HG02943 (cell line): ENCODE data around the gene PAEP.

Experiments
- ATAC-seq: cut with Tn5 transposase; IDR thresholded peaks from one replicate; pipeline ENCODE4 v1.9.1; 2021; ENCODE audit warnings: mild to moderate bottlenecking, low read depth, moderate library complexity; ENCODE audit not compliant: unreplicated experiment

The PAEP gene

DNA sequence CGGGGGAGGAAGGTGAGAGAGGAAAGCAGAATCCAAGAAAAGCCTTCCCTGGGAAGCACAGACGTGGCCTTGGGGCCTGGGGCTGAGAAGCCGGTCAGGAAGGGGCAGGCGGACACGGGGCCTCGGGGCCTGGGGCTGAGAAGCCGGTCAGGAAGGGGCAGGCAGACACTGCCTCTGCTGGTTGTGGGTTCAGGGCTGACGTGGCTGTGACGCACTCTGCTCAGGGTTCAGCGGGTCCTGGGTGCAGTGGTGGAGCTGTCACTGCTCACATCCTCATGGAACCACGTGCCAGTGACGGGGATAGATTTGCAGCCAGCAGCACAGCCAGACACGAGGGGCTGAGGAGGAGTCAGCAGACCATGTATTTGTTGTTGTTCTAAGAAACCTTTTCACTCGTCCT, 12.8 kb downstream of the PAEP start:
- ATAC-seq = no peak

DNA sequence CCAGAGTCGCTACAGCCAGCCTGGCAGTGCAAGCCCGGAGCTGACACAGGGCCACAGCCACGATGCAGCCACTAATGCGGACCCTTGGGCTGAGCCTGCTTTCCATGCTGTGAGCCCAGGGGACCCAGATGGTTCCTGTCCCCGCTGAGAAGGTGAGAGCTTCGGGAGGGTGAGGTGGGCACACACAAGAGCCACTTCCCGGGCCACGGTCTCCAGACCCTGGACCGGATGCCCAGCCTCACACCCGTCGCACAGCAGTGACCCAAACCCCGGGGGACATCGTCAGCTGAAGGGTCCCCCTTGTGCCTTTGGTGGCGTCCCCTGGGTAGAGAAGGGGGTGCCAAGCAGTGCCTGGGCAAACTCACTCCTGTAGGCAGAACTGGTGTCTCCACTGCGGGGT, 13.4 kb downstream of the PAEP start:
- ATAC-seq = no peak

DNA sequence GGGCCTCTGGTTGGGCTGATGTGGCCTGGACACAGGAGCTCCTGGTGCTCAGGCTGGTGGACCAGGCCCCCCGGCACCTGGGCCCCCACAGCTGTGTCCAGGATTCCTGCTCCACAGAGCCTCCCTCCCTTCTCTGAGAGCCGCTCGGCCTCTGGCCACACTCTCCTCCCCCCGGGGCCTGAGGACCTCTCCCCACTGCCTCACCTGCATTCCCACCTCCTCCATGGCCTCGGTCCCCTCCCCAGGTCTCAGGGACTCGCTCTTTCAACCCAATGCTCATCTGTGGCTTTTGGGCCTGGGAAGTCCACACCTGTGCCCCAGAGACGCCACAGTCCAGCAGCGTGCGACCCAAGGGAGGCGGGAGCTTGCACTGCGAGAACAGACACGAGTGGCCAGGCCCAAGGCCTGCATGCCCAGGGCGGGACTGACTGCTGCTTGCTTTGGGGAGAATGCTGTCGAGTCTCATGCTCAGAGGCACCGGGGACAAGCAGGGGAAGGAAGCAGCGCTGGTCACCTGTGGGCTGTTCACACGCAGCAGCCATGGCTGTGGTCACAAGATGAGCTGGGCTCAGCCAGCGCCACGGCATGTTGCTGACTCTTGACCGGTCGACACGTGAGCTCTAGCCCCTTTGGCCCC, 14.6 kb downstream of the PAEP start:
- no peak for ATAC-seq

DNA sequence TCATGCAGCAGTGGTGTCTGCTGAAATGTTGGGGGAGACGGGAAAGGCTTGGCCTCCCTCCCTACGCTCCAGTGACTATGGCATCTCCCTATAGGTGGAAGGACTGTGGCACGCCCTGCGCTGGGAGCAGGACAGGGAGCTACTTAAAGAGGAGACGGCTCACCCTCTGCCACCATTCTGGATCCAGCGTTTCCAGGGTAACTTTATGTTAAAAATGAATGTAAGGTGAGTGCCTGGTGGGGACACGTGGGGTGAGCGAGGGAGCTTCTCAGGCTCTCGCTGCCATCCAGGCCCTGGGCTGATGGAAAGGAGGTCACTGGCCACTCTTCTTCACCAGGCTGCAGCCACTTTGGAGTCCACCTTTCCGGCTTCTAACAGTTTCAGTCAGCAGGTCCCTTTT, 15.7 kb downstream of the PAEP start:
- ATAC-seq = no peak

DNA sequence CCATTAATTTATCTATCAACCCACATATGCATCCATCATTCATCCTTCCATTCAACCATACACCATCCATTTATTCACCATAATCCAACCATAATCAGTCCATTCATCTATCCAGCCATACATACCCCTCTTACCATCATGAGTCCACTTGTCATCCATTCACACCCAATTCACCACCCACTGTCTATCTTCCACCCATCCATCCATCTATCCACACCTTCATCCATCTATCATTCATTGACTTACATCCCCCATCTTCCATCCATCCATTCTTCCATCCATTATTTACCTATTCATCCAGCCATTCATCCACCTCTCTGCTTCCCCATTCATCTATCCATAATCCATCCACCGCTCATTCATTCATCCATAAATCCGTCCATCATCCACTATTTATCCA, 17.8 kb downstream of the PAEP start:
- ATAC-seq = no peak

DNA sequence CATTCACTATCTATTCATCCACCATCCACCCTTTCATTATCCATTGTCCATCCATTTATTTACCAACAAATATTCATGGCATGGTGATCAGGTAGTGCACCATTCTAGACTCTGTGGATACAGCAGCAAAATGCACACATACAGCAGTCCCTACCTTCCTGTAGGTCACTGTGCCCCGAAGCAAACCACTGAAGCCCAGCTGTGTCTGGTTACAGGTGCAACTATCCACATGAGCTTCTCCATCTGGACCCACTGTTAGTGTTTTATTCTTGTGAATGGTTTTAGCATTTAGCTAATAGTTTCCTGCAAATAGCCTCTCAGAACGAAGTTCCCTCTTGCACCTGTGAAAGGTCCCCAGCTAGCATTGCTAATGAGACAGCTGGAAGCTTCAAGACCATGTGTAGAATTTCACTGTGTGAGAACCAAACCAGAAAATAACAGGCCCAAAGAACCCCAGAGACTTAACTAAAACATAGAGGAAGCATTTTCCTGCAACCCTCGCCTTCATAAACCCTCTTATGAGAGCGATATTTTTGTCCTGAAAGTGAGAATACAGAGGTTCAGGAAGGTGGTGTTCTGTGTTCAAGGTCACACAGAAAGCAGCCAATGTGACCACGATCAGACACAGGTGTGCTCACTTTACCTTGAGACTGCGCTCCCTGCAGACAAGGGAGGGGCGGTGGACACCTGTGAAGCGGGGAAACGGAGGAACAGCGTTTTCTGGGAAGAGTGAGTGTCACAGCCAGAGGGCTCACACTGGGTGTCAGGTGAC, 18.5 kb downstream of the PAEP start:
- no peak for ATAC-seq

DNA sequence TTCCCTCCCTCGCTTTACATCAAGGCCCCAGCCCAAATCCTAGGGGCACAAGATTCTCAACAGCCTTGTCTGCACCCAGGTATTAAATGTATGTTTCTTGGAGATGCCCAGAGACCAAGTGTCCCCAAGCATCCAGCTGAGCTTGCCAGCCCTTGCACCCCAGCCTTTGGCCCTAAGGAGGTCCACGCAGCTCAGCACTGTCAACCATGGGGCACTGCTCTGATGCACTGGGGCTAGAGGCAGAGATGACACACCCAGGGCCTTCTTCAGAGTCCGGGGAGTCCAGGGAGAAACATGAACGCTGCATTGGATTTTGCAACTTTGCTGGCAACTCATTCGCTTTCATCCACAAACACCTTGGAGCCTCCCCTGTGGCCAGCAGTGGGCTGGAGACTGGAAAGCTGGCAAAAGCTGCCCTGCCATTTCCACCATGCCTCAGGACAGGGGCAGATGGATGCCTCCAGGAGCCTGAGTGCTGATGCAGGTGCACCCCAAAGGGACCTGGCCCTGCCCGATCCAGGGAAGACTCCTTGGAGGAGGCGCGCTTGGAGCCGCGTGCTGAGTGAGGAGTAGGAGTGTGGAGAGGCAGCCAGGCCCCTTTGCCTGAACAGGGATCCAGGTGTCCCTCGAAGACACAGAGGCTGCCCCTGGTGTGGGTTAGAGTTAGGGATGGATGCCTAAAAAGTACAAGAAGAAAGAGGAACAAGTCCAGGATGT, 19.3 kb downstream of the PAEP start:
- ATAC-seq = no peak

DNA sequence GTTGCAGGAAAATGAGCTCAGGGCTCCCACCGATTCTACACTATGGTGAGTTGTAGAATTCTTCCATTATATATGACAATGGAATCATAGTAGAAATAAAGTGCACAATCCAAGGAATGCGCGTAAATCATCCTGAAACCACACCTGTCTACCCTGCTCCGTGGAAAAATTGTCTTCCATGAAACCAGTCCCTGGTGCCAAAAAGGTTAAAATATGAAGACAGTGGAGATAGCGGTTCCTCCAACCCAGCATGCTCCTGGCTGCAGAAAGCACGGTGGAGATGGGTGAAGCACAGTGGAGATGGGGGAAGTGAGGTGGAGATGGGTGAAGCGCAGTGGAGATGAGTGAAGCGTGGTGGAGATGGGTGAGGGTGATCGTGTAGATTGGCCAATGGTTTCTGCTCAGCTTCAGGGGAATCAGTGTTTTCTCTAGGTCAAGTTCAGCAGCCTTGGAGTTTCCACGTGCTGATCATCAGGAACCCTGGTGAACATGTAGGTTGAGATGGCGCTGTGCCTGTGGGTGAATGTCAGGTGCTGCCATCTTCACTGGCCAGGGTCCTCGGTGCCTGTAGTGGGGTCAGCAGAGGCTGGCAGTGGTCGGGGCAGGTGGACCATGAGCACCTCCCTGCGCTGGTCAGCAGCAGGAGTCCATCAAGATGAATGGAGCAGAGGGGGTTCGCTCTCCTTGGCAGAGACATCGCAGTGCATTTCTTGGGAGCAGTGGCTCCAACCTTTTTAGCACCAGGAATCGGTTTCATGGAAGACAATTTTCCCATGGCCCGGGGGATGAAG, 20.3 kb downstream of the PAEP start:
- ATAC-seq = no peak

DNA sequence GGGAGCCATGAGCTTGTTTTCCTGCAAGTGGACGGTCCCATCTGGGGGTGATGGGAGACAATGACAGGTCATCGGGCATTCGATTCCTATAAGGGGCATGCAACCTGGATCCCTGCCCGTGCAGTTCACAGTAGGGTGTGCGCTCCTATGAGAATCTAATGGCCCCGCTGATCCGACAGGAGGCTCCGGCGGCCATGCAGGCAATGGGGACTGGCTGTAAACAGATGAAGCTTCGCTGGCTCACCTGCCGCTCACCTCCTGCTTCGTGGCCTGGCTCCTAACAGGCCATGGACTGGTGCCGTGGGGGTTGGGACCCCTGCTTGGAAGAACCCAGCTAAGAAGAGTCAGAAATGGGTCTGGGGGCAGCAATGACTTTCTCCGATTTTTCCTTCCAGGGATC, 21.0 kb downstream of the PAEP start:
- ATAC-seq = no peak

DNA sequence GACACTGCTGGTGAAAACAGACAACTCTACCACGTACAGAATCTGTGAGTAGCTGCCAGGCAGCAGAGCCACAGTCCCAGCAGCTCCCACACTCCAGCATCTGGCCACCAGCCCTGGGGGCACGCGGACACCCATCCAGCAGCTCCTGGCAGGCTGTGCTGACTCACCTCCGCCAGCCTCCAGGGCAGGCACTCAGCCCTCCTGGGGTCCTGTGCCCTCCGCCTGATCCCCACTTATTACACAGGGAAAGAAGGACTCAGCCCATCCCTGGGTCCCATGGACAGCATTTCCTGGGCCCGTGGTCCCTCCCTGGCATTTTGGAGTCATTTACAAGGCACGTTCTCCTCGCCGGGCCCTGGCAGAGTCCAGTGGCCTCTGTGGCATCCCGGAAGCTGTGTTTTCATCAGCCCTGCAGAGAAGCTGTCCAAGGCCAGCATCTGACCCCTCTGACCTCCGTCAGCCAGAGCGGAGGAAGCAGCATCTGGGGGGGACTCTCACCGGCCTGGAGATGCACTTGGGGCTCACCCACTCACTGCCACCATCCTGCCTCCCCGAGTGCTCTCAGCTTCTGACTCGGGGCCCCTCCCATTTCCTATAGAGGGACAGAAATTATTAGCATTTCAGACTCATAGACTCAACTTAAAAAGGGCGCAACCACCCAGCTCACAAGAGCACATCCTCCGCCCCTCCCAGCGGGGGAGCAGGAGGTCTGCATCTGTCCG, 21.6 kb downstream of the PAEP start:
- ATAC-seq = no peak

DNA sequence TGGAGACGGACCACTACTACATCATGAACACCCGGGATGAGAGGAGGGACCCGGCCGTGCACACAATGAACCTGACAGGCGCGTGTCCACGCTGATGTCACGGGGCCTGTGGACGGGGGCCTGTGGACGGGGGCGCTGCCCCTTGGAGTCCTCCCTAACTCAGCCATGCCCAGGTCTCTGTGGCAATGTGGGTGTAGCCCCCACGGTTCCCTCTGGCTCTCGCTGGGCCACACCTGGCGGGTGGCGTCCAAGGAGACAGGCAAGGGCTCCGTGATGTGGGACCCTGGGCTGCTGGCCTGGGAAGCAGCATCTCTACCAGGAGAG, 22.1 kb downstream of the PAEP start:
- no peak for ATAC-seq

DNA sequence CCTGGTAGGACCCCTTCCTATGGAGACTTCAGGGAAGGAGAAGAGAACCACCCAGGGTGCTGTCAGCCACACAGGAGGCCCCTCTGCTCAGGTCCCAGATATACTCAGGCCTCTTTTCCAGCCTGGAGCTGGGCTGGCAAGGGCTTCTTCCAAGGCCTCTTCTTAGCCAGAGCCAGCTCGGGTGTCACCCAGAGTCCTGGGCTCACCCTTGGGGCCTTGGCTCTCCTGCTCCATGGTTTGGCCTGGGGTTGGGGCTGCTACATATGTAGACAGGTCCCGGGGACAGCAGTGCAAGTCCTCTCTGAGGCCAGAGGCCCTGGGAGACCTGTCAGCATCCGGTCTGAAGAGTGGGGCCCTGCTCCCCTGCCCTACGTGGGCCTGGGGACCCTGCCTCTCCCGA, 22.8 kb downstream of the PAEP start:
- no peak for ATAC-seq

DNA sequence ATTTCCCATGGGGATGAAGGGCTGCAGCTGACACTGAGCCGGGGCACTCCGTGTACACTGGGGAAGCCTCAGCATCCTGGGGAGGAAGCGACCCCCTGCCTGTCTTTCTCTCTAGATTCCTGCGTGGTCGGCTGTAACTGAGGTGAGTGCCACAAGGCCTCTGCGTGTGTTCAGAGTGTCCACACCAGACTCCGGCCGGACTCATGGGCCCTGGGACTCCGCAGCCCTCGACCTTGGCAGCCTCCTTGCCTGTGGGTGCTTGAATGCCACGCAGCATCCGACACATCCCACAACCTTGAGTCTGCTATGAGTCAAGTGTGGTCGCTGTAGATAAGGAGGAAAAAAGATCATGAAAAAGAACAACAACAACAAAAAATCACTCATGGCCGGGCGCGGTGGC, 23.4 kb downstream of the PAEP start:
- no peak for ATAC-seq

DNA sequence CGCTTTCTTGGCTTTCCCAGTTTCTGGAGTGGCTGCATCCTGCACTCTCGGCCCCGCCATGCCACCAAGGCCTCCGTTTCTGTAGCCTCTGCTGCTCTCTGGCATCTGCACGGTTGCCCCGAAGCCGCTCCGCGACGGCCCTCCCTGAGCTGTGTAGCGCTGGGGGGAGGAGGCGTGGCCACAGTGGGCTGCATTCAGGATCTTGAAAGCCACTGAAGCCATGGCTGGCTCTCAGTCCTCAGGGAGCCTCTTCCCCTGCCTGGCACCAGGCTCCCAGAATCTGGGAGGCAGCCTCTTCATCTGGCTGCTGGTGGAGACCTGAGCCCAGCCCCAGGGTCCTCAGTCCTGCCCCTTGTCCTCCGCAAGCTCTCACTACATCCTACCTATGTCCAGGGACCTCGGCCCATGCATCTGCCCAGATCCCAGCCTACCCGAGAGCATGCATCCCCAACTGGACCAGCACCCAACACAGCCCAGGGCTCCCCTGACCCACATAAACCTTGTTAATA, 25.1 kb downstream of the PAEP start:
- no peak for ATAC-seq

DNA sequence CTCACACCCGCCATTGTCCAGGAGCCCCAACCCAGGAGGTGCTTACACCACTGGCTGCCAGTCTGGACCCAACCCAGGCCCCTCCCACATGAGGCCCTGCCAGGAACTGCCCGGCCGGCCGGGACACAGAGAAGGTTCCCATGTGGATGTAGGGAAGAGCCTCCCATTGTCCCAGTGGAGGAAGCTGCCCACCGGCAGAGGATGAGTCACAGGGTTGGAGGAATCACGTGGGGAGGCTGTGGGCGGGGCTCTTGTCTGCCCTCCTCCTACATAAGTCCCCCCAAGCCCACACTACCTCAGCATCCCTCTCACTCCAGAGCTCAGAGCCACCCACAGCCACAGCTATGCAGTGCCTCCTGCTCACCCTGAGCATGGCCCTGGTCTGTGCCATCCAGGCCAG, 26.1 kb downstream of the PAEP start:
- ATAC-seq = no peak

DNA sequence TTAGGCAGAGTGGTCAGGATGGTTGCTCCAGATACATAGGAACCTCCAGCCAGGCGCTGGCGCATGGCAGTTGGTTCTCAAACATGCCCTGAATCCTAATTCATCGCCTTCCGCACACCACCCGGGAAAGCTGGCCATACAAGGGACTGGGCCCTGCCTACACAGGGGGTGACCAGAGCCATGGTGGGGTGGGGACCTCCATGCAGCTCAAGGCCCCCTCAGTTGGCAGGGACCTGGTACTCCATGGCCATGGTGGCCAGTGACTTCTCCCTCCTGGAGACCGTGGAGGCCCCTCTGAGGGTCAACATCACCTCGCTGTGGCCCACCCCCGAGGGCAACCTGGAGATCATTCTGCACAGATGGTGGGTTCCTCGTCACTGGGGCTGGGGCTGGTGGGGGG, 26.8 kb downstream of the PAEP start:
- no peak for ATAC-seq

DNA sequence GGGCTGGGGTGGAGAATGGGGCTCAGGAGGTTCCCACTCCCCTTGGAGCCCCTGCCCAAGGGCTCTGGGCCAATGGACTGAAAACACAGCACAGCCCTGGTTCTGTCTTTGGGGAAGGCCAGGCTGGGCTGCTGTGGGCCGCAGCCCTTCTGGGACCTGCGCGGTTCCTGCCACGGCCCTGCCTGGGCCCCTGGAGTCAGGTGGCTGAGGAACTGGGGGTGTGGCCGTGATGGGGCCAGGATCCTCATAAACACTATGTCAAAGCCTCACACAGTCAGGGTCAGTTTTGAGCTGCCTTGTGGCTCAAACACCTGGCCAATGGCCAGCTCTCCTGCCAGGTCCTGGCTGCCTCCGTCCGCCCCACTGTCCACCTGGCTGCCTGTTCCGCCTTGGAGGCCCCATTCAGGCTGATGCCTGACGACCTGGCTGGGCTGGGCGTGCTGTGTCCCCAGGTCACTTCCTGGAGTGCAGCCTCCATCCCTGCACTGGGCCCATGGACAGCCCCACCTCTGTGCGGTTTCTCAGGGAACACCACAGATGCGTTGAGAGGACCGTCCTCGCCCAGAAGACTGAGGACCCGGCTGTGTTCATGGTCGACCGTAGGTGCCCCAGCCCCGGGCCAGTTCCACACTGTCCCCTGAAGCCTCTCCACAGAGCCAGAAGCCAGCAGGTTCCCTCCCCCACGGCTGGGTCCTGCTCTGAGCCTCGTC, 27.5 kb downstream of the PAEP start:
- ATAC-seq = no peak

DNA sequence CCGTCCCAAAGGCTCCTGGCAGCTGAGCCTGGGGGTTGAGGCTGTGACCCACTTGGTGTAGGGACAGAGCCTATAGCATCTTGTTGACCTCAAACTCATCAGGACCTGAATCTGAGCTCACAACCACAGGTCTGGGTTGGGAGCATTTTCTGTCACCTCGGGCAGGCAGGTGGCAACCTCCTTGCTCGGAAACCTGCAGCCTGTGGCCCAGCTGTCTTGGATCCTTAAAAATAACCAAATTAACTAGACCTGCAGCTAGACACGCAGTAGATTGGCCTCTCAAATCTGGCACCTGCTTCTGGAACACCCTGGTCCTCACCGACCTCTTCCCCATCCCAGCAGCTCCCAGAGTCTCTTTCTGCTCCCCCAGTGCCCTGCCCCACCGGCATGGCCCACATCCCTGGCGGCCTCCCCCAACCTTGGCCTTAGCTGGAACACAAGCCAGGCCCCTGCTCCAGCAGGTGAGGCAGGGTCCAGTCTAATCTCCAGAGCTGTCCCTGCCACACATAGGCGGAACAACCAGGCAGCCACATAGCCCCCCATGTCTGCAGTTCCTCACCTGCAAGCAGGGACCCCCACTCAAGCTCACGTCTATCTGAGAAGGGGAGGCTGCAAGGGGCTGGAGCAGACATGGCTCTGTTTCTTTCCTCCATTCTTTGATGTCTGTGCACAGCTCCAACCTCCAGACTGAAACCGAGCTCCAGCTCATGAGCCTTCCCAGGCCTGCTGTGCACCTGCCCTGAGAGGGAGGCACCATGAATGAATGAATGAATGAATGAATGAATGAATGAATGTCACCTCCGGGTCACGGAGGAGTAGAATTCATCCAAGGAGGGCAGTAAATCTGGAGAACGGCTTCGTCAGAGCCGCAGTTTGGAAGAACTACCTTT, 28.3 kb downstream of the PAEP start:
- ATAC-seq = no peak
